GM10266 (cell line): ENCODE measurements around the gene FAM209B.
"Not testable (repeated sequence)": the region's sequence is repeated elsewhere in the genome, so short reads cannot be mapped to it uniquely, and the experiment has no call there.

ENCODE experiments used
- DNase-seq: peaks from one replicate; pipeline ENCODE4 v3.0.0; 2012; ENCODE audit errors: extremely low spot score
- CTCF ChIP-seq: IDR thresholded peaks from 2 replicates; pipeline ENCODE4 v1.5.1; 2012; ENCODE audit warnings: mild to moderate bottlenecking, low read depth; ENCODE audit not compliant: control insufficient read depth, insufficient read depth; ENCODE audit errors: missing control alignments

The FAM209B gene

DNA sequence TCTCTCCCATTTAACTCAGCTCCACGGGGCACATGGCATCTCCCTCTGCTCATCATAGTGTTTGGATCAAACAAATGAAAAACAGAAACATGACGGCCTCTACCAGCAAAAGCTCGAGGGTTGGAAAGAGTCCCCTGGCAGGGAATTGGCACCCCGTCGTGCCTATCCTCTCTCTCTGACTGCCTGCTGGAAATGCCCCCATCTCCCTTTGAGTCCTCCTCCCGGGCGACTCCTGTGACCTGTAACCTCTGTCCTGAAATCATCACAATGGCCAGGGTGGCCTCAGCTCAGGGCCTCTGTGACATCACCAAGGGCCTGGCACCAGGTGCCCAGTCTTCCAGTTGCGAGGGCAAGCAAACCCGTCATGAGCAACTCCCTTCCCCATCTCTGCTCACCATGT, at the start of gene FAM209B:
TSS of gene FAM209B (plus strand) at position 301 of the 400 bp plus-strand sequence. CDS start at position 397, 96 bp downstream.
- DNase-seq = not testable (repeated sequence)

DNA sequence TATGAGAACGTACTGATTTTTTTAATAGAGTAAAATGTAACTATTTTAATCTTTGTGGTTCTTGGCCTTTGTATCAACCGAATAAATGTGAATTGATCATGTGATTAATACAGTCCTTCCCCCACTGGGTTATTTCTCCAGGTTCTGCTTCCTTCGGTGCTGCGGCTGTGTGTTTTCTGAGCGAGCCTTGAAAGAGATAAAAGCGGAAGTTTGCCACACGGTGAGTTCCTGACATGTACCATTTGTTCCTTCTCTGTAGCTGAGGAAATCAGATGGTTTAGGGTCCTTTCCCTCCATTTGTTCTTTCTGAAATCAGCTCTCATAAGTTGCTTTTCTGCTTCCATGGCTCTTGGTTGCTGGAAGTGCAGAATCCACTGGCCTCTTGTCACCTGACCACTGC, 49.1 kb upstream of the FAM209B start:
- TF ChIP-seq CTCF = no peak
- no peak for DNase-seq

GRCh38 chr20:56487216-56487615, 45.8 kb upstream of the FAM209B start:
- DNase-seq = no peak
- TF ChIP-seq CTCF = no peak

- no peak for DNase-seq
- TF ChIP-seq CTCF = no peak
Observed at GRCh38 chr20:56488566-56488965, 44.5 kb upstream of the FAM209B start.

- DNase-seq = no peak
- TF ChIP-seq CTCF = no peak
Observed at GRCh38 chr20:56501116-56501515, 31.9 kb upstream of the FAM209B start.

- DNase-seq = no peak
- no peak for TF ChIP-seq CTCF
Observed at GRCh38 chr20:56503916-56504315, 29.1 kb upstream of the FAM209B start.

DNA sequence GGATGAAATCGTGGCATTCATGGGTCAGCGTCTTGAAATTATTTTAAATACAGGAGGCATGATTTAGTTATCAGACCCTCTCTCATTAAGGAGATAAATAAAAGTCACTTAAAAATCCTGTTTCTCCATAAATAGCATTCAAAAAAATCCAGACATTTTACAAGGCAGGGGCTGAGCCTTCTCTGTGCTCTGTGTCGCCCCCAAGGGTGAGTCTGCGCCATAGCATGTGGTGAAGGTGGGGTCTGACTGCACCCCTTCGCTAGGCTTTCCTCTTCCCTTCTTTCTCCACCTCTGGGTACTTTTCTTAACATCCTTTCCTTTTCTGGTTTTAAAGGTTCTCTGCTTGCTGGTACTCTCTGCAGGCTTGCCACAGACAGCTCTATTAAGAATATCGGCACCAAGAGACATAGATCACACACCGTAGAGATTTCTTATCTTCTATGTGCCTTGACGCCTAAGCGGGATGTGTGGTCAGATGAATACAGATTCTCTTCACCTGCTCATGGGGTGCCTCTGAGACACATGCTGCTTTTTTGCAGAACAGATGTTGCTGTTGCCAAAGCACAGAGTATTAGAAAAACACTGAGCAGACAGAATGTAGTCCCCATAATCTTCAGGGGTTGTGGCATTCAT, 28.6 kb upstream of the FAM209B start:
- no peak for DNase-seq
- peak; percentile 40 for TF ChIP-seq CTCF

DNA sequence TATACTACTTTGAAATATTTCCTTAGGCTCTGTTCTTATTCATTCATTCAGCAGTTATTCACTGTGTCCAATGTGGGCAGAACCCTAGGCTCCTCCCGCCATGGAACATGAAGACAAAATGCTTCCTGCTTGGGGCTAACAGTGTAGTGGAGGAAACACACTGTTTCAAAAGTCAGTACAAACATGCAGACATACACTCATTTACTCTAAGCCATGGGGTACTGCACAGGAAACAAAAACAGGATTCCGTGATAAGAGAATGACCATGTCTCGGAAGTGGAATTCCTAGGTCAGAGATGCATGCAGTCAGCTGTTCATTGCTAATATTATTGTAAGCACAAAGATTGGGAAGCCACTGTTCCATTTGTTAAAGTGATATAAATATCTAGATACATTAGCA, 26.9 kb upstream of the FAM209B start:
- no peak for DNase-seq
- no peak for TF ChIP-seq CTCF
